Duodenal mucosa (tissue), 2 donors: ENCODE results near the gene COL27A1.

Experiments
- H3K27ac ChIP-seq: one replicate; pipeline ENCODE4 v1.7.0; 2013; ENCODE audit warnings: low read depth, low read length
- H3K27me3 ChIP-seq, 2 donors: one replicate each; pipeline ENCODE4 v1.7.0; 2013; ENCODE audit warnings: low read length in 2 of 2, control low read depth in 1 of 2; ENCODE audit not compliant: insufficient read depth in 2 of 2, control insufficient read depth in 1 of 2
- H3K36me3 ChIP-seq, 2 donors: one replicate each; pipeline ENCODE4 v1.7.0; 2013; ENCODE audit warnings: low read length in 2 of 2, control low read depth in 1 of 2; ENCODE audit not compliant: insufficient read depth in 2 of 2, control insufficient read depth in 1 of 2
- H3K4me1 ChIP-seq, 2 donors: one replicate each; pipeline ENCODE4 v1.7.0; 2013; ENCODE audit warnings: low read length in 2 of 2, control low read depth in 1 of 2; ENCODE audit not compliant: insufficient read depth in 2 of 2, control insufficient read depth in 1 of 2
- H3K4me3 ChIP-seq, 2 donors: one replicate each; pipeline ENCODE4 v1.7.0; 2013; ENCODE audit warnings: low read length in 2 of 2, low read depth in 1 of 2
- H3K9ac ChIP-seq, 2 donors: one replicate each; pipeline ENCODE4 v1.7.0; 2013; ENCODE audit warnings: low read length in 2 of 2, low read depth in 1 of 2
- H3K9me3 ChIP-seq, 2 donors: one replicate each; pipeline ENCODE4 v1.7.0; 2013; ENCODE audit warnings: low read length in 2 of 2, control low read depth in 1 of 2; ENCODE audit not compliant: control insufficient read depth in 1 of 2

The COL27A1 gene

GRCh38 chr9:114116126-114116747 is 39.1 kb upstream of the COL27A1 start:
- Histone ChIP-seq H3K36me3 (no peaks in the 10 kb centered on the region), H3K9me3 (no peaks in the 10 kb centered on the region), H3K9ac (no peak overlapping the region), H3K4me1 (peaks cover 7 to 25% of the 10 kb centered on the region in 2 donors), H3K27ac (no peak overlapping the region), H3K4me3 (no peak overlapping the region), H3K27me3 (peaks cover 0 to 9% of the 10 kb centered on the region in 2 donors)

GRCh38 chr9:114117614-114117995 is 37.7 kb upstream of the COL27A1 start:
- H3K9ac ChIP-seq, result no peak overlapping the region
- no peaks in the 10 kb centered on the region for H3K36me3 ChIP-seq
- peaks cover 0 to 9% of the 10 kb centered on the region in 2 donors for H3K27me3 ChIP-seq
- no peak overlapping the region for H3K4me3 ChIP-seq
- peaks cover 7 to 25% of the 10 kb centered on the region in 2 donors for H3K4me1 ChIP-seq
- H3K27ac ChIP-seq, result no peak overlapping the region
- no peaks in the 10 kb centered on the region for H3K9me3 ChIP-seq

- peaks cover 7 to 24% of the 10 kb centered on the region in 2 donors for H3K4me1 ChIP-seq
- no peak overlapping the region for H3K27ac ChIP-seq
- H3K4me3 ChIP-seq, result no peak overlapping the region
- peaks cover 0 to 9% of the 10 kb centered on the region in 2 donors for H3K27me3 ChIP-seq
- no peak overlapping the region for H3K9ac ChIP-seq
- no peaks in the 10 kb centered on the region for H3K36me3 ChIP-seq
- no peaks in the 10 kb centered on the region for H3K9me3 ChIP-seq
These were observed 37.1 kb upstream of the COL27A1 start for GRCh38 chr9:114117996-114118830.

GRCh38 chr9:114119242-114120191 is 35.8 kb upstream of the COL27A1 start:
- H3K9ac ChIP-seq, result no peak overlapping the region
- no peak overlapping the region for H3K4me3 ChIP-seq
- H3K27ac ChIP-seq, result no peak overlapping the region
- peaks cover 7 to 20% of the 10 kb centered on the region in 2 donors for H3K4me1 ChIP-seq
- H3K27me3 ChIP-seq, result peaks cover 0 to 9% of the 10 kb centered on the region in 2 donors
- no peaks in the 10 kb centered on the region for H3K36me3 ChIP-seq
- no peaks in the 10 kb centered on the region for H3K9me3 ChIP-seq

- Histone ChIP-seq H3K4me1 (peaks cover 7 to 20% of the 10 kb centered on the region in 2 donors), H3K4me3 (no peak overlapping the region), H3K36me3 (no peaks in the 10 kb centered on the region), H3K9me3 (no peaks in the 10 kb centered on the region), H3K27me3 (peaks cover 0 to 9% of the 10 kb centered on the region in 2 donors), H3K27ac (no peak overlapping the region), H3K9ac (no peak overlapping the region)
These were observed 34.9 kb upstream of the COL27A1 start for GRCh38 chr9:114120192-114121014.

- no peak overlapping the region for H3K27ac ChIP-seq
These were observed 33.9 kb upstream of the COL27A1 start for GRCh38 chr9:114121227-114122135.

GRCh38 chr9:114122136-114123027 is 33.0 kb upstream of the COL27A1 start:
- H3K27me3 ChIP-seq, result peaks cover 4 to 9% of the 10 kb centered on the region in 2 donors
- peaks cover 1% of the 10 kb centered on the region in 2 donors for H3K9me3 ChIP-seq
- no peak overlapping the region for H3K4me3 ChIP-seq
- no peaks in the 10 kb centered on the region for H3K36me3 ChIP-seq
- peaks cover 7 to 20% of the 10 kb centered on the region in 2 donors for H3K4me1 ChIP-seq
- no peak overlapping the region for H3K9ac ChIP-seq
- H3K27ac ChIP-seq, result no peak overlapping the region

More at GRCh38 chr9:114121227-114122135, 33.9 kb upstream of the COL27A1 start:
- no peak overlapping the region for H3K9ac ChIP-seq
- H3K4me1 ChIP-seq, result peaks cover 7 to 20% of the 10 kb centered on the region in 2 donors
- H3K27me3 ChIP-seq, result peaks cover 0 to 9% of the 10 kb centered on the region in 2 donors
- H3K4me3 ChIP-seq, result no peak overlapping the region
- no peaks in the 10 kb centered on the region for H3K36me3 ChIP-seq
- no peaks in the 10 kb centered on the region for H3K9me3 ChIP-seq
